Panc1 (cell line): ENCODE data around the gene KMO. TPM values are rescaled to one million over a fixed set of nuclear protein-coding genes. Genes with fewer than 3 reads are reported as not detected.

ENCODE experiments used
- ATAC-seq: fragments of 200-7000 bp; cut with Tn5 transposase; 2 replicates; pipeline ENCODE4 v1.9.1; 2020; ENCODE audit warnings: mild to moderate bottlenecking, moderate library complexity
- BruUV-seq: library from RNA; stranded (reverse); fragments of 400-500 nt; replicated peaks from 2 replicates; lab custom pipeline; 2021; lab: Mats Ljungman, UMichigan
- CTCF ChIA-PET: fragments of 300-600 bp; sonication (Branson Sonifier 250); formaldehyde crosslinking; loops from one replicate; lab custom pipeline; 2022; ENCODE audit warnings: antibody characterized with exemption; lab: Charles Lee
- POLR2A ChIA-PET: fragments of 300-600 bp; sonication (Branson Sonifier 250); formaldehyde crosslinking; loops from one replicate; lab custom pipeline; 2022; ENCODE audit warnings: antibody characterized with exemption; lab: Charles Lee
- DNase-seq: peaks from one replicate; pipeline ENCODE4 v3.0.0-alpha.2; 2010; ENCODE audit warnings: low read depth, low spot score
- H3K27ac ChIP-seq: 2 replicates; pipeline ENCODE4 v1.5.1; 2011; ENCODE audit warnings: mild to moderate bottlenecking, low read length, inconsistent platforms
- H3K27me3 ChIP-seq: fragments of 200-500 bp; sonication (Bioruptor generic); 2 replicates; pipeline ENCODE4 v1.6.0; 2014; ENCODE audit warnings: low read length, inconsistent platforms; ENCODE audit not compliant: control insufficient read depth, insufficient read depth
- H3K36me3 ChIP-seq: fragments of 200-500 bp; sonication (Bioruptor generic); 2 replicates; pipeline ENCODE4 v1.5.1; 2014; ENCODE audit warnings: inconsistent platforms, mild to moderate bottlenecking, low read length, moderate library complexity; ENCODE audit not compliant: control insufficient read depth, insufficient read depth
- H3K4me1 ChIP-seq: 2 replicates; pipeline ENCODE4 v1.5.1; 2011; ENCODE audit warnings: inconsistent platforms, mild to moderate bottlenecking, low read length, moderate library complexity; ENCODE audit not compliant: control insufficient read depth, insufficient read depth
- H3K4me3 ChIP-seq, 2 experiments: 2 replicates each; pipeline ENCODE4 v1.5.1; 2011 to 2012; ENCODE audit warnings: low read depth in 2 of 2, low read length in 2 of 2, mild to moderate bottlenecking in 2 of 2, inconsistent platforms in 1 of 2, moderate library complexity in 1 of 2
- H3K9me3 ChIP-seq: fragments of 200-500 bp; sonication (Bioruptor generic); 2 replicates; pipeline ENCODE4 v1.5.1; 2014; ENCODE audit warnings: low read depth, mild to moderate bottlenecking, inconsistent platforms, low read length, moderate library complexity; ENCODE audit not compliant: control insufficient read depth, insufficient read depth
- CTCF ChIP-seq: fragments of 450-650 bp; IDR thresholded peaks from 2 replicates; pipeline ENCODE4 v1.5.1; 2017; ENCODE audit warnings: mild to moderate bottlenecking
- POLR2AphosphoS5 ChIP-seq: IDR thresholded peaks from 2 replicates; pipeline ENCODE4 v1.6.1; 2012; ENCODE audit warnings: mild to moderate bottlenecking, low read depth, low read length, moderate library complexity
- SIN3A ChIP-seq: IDR thresholded peaks from 2 replicates; pipeline ENCODE4 v1.6.1; 2012; ENCODE audit warnings: low read depth, mild to moderate bottlenecking, low read length, moderate library complexity, borderline replicate concordance; ENCODE audit not compliant: insufficient read depth
- TCF7L2 ChIP-seq: IDR thresholded peaks from 2 replicates; pipeline ENCODE4 v1.6.1; 2011; ENCODE audit warnings: mild to moderate bottlenecking, low read depth, low read length, inconsistent platforms
- in situ Hi-C: cut with HindIII; loops from 2 replicates; pipeline ENCODE4 v1.10.0; 2016; ENCODE audit warnings: low sequenced_read_pairs, low pct_unique_long_range_greater_than_20kb
- intact Hi-C: fragments of 100-400 bp; cut with micrococcal nuclease; formaldehyde crosslinking; loops from one replicate; pipeline ENCODE4 v1.10.0; 2022; ENCODE audit not compliant: unreplicated experiment
- total RNA-seq: library from RNA; stranded (reverse); gene quantifications from one replicate; pipeline ENCODE4 v1.2.1, GENCODE V29; 2021; ENCODE audit not compliant: unreplicated experiment
- TF ChIP-seq, protein P1 (sequence below), 2 experiments: IDR thresholded peaks; 2 replicates each; pipeline ENCODE4 v1.6.1; 2011 to 2012; ENCODE audit warnings: low read depth in 2 of 2, control low read depth in 1 of 2, low read length in 1 of 2, mild to moderate bottlenecking in 1 of 2, moderate library complexity in 1 of 2; ENCODE audit not compliant: insufficient read depth in 1 of 2

The KMO gene
- total RNA-seq, 1 experiment from 2014 or later, result 1.8 TPM

- ChIA-PET CTCF (no interaction called here), POLR2A (no interaction called here)
- no peak overlapping the region for H3K4me3 ChIP-seq
- peak overlapping the region; percentile 68; the same call in 1 of the 2 replicates for H3K27ac ChIP-seq
- H3K4me1 ChIP-seq, result peaks cover 36% of the 10 kb centered on the region
- no peaks in the 10 kb centered on the region for H3K36me3 ChIP-seq
- DNase-seq (no peak), ATAC-seq (no peak)
- no peaks in the 10 kb centered on the region for H3K27me3 ChIP-seq
- no peaks in the 10 kb centered on the region for H3K9me3 ChIP-seq
- TF ChIP-seq, protein P1, sequence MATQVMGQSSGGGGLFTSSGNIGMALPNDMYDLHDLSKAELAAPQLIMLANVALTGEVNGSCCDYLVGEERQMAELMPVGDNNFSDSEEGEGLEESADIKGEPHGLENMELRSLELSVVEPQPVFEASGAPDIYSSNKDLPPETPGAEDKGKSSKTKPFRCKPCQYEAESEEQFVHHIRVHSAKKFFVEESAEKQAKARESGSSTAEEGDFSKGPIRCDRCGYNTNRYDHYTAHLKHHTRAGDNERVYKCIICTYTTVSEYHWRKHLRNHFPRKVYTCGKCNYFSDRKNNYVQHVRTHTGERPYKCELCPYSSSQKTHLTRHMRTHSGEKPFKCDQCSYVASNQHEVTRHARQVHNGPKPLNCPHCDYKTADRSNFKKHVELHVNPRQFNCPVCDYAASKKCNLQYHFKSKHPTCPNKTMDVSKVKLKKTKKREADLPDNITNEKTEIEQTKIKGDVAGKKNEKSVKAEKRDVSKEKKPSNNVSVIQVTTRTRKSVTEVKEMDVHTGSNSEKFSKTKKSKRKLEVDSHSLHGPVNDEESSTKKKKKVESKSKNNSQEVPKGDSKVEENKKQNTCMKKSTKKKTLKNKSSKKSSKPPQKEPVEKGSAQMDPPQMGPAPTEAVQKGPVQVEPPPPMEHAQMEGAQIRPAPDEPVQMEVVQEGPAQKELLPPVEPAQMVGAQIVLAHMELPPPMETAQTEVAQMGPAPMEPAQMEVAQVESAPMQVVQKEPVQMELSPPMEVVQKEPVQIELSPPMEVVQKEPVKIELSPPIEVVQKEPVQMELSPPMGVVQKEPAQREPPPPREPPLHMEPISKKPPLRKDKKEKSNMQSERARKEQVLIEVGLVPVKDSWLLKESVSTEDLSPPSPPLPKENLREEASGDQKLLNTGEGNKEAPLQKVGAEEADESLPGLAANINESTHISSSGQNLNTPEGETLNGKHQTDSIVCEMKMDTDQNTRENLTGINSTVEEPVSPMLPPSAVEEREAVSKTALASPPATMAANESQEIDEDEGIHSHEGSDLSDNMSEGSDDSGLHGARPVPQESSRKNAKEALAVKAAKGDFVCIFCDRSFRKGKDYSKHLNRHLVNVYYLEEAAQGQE (IDR thresholded peaks at IDR 0.05; ENCODE audit: insufficient read depth in 1 of 2, low read depth in 2 of 2, low read length in 1 of 2), result no peak
- TF ChIP-seq CTCF, result no peak
- TF ChIP-seq TCF7L2, result no peak
- TF ChIP-seq SIN3A, result no peak
- no peak for TF ChIP-seq POLR2AphosphoS5
- in situ Hi-C loops (loop anchor here (10.0 kb wide), 1 partner anchor 90 kb away; no protein-coding TSS in a partner anchor), intact Hi-C loops (no loop called here)
- no TSS peak for BruUV-seq
These were observed 82.4 kb downstream of the KMO start for GRCh38 chr1:241614572-241614971.

- Histone ChIP-seq H3K9me3 (no peaks in the 10 kb centered on the region), H3K4me3 (no peak overlapping the region), H3K4me1 (peaks cover 29% of the 10 kb centered on the region), H3K27ac (peak overlapping the region; percentile 68; the same call in 1 of the 2 replicates), H3K36me3 (no peaks in the 10 kb centered on the region), H3K27me3 (no peaks in the 10 kb centered on the region)
- in situ Hi-C loops, result loop anchor here (10.0 kb wide), 1 partner anchor 91 kb away; no protein-coding TSS in a partner anchor
- ChIA-PET CTCF (interaction anchor here (0.7 kb wide), 1 partner anchor 110 kb away, joined by 6 read pairs; no protein-coding TSS in a partner anchor), POLR2A (interaction anchor here (0.6 kb wide), 2 partner anchors 8 to 101 kb away, joined by 5 to 6 read pairs; no protein-coding TSS in a partner anchor)
- ATAC-seq, result peak; percentile 84
- BruUV-seq, result no TSS peak
- DNase-seq, result no peak
- intact Hi-C loops, result no loop called here
- TF ChIP-seq, protein P1 (IDR thresholded peaks at IDR 0.05; ENCODE audit: insufficient read depth in 1 of 2, low read depth in 2 of 2, low read length in 1 of 2), result no peak
- no peak for TF ChIP-seq SIN3A
- no peak for TF ChIP-seq CTCF
- TF ChIP-seq POLR2AphosphoS5, result no peak
- TF ChIP-seq TCF7L2, result no peak
These were observed 83.1 kb downstream of the KMO start for GRCh38 chr1:241615043-241615974.
